GM23338 (cell line): ENCODE data around the gene NFIA. TPM values are rescaled to one million over a fixed set of nuclear protein-coding genes. Genes with fewer than 3 reads are reported as not detected.

Experiments
- ATAC-seq: fragments of 200-7000 bp; cut with Tn5 transposase; 3 replicates; pipeline ENCODE4 v1.9.1; 2020
- DNase-seq: peaks from one replicate; pipeline ENCODE4 v3.0.0-alpha.2; 2015; ENCODE audit warnings: low spot score
- H2AFZ ChIP-seq: fragments of 200-600 bp; sonication (generic); 2 replicates; pipeline ENCODE4 v1.8.0; 2016; ENCODE audit warnings: antibody characterized with exemption, mild to moderate bottlenecking, moderate library complexity
- H3F3A ChIP-seq: fragments of 200-600 bp; sonication (generic); replicated peaks from 2 replicates; pipeline ENCODE4 v1.8.0; 2017; ENCODE audit warnings: antibody characterized with exemption, mixed run types, low read depth
- H3K27ac ChIP-seq: fragments of 200-600 bp; sonication (generic); 2 replicates; pipeline ENCODE4 v1.6.1; 2016; ENCODE audit warnings: low read depth
- H3K27me3 ChIP-seq: fragments of 200-600 bp; sonication (generic); 2 replicates; pipeline ENCODE4 v1.8.0; 2016; ENCODE audit warnings: mild to moderate bottlenecking, mixed run types, moderate library complexity; ENCODE audit not compliant: insufficient read depth
- H3K36me3 ChIP-seq: fragments of 200-600 bp; sonication (generic); 2 replicates; pipeline ENCODE4 v1.8.0; 2016; ENCODE audit warnings: mild to moderate bottlenecking; ENCODE audit not compliant: insufficient read depth
- H3K4me1 ChIP-seq: fragments of 200-600 bp; sonication (generic); 2 replicates; pipeline ENCODE4 v1.8.0; 2016; ENCODE audit warnings: mild to moderate bottlenecking, moderate library complexity; ENCODE audit not compliant: insufficient read depth
- H3K4me2 ChIP-seq: fragments of 200-600 bp; sonication (generic); 2 replicates; pipeline ENCODE4 v1.7.1; 2017; ENCODE audit warnings: mixed run types
- H3K4me3 ChIP-seq: fragments of 200-600 bp; sonication (generic); 2 replicates; pipeline ENCODE4 v1.6.1; 2016; ENCODE audit warnings: mixed run types
- H3K79me2 ChIP-seq: fragments of 200-600 bp; sonication (generic); replicated peaks from 2 replicates; pipeline ENCODE4 v1.8.0; 2017; ENCODE audit warnings: mild to moderate bottlenecking; ENCODE audit not compliant: insufficient read depth
- H3K9me2 ChIP-seq: fragments of 200-600 bp; sonication (generic); 2 replicates; pipeline ENCODE4 v1.8.0; 2017; ENCODE audit not compliant: insufficient read depth
- H4K20me1 ChIP-seq: fragments of 200-600 bp; sonication (generic); replicated peaks from 2 replicates; pipeline ENCODE4 v1.8.0; 2017; ENCODE audit warnings: mild to moderate bottlenecking; ENCODE audit not compliant: insufficient read depth
- H3K27ac Mint-ChIP-seq: 2 replicates; pipeline ENCODE4 v1.8.0; 2020; ENCODE audit warnings: inconsistent platforms, mild to moderate bottlenecking, moderate library complexity, mixed read lengths
- H3K27me3 Mint-ChIP-seq: 3 replicates; pipeline ENCODE4 v1.8.0; 2022; ENCODE audit warnings: low read depth, mild to moderate bottlenecking, moderate library complexity, mixed read lengths, inconsistent platforms; ENCODE audit not compliant: insufficient read depth, poor library complexity
- H3K36me3 Mint-ChIP-seq: 3 replicates; pipeline ENCODE4 v1.8.0; 2021; ENCODE audit warnings: low read depth, mild to moderate bottlenecking, inconsistent platforms, moderate library complexity, mixed read lengths
- H3K4me1 Mint-ChIP-seq: 3 replicates; pipeline ENCODE4 v1.8.0; 2020; ENCODE audit warnings: mild to moderate bottlenecking, inconsistent platforms, mixed read lengths
- H3K4me3 Mint-ChIP-seq: 3 replicates; pipeline ENCODE4 v1.8.0; 2021; ENCODE audit warnings: moderate library complexity, mild to moderate bottlenecking, inconsistent platforms, mixed read lengths
- H3K9me3 Mint-ChIP-seq: 3 replicates; pipeline ENCODE4 v1.8.0; 2020; ENCODE audit warnings: moderate library complexity, mild to moderate bottlenecking, inconsistent platforms, mixed read lengths
- ETS1 ChIP-seq: IDR thresholded peaks from 2 replicates; pipeline ENCODE4 v1.6.1; 2016; ENCODE audit warnings: antibody characterized with exemption
- EZH2 ChIP-seq: fragments of 200-600 bp; sonication (generic); IDR thresholded peaks from one replicate; pipeline ENCODE4 v1.8.0; 2017; ENCODE audit warnings: antibody characterized with exemption, mild to moderate bottlenecking, low read depth; ENCODE audit not compliant: unreplicated experiment
- EZH2phosphoT487 ChIP-seq: fragments of 200-600 bp; sonication (generic); IDR thresholded peaks from one replicate; pipeline ENCODE4 v1.8.1; 2018; ENCODE audit warnings: antibody characterized with exemption; ENCODE audit not compliant: unreplicated experiment
- POLR2AphosphoS5 ChIP-seq: IDR thresholded peaks from 2 replicates; pipeline ENCODE4 v1.6.1; 2016; ENCODE audit warnings: antibody characterized with exemption, low read depth
- ZNF114 ChIP-seq: fragments of 250-450 bp; sonication (Bioruptor Pico); IDR thresholded peaks from 2 replicates; pipeline ENCODE4 v1.5.0; 2020; ENCODE audit warnings: mild to moderate bottlenecking, moderate library complexity
- ZNF331 ChIP-seq: fragments of 250-450 bp; sonication (Bioruptor Pico); IDR thresholded peaks from 2 replicates; pipeline ENCODE4 v1.5.0; 2020; ENCODE audit warnings: low read depth, mild to moderate bottlenecking, moderate library complexity
- polyA plus RNA-seq: library from polyadenylated mRNA; unstranded; fragments of >200 nt; fragmentation: Nextera tagmentation; extraction: Ambion mirVana; gene quantifications from 2 replicates; pipeline ENCODE4 v1.2.1, GENCODE V29; 2016
- total RNA-seq: library from RNA; depleted of rRNA; stranded (reverse); fragments of >200 nt; shearing (Covaris generic); gene quantifications from 2 replicates; pipeline ENCODE4 v1.2.3, GENCODE V29; 2014
- TF ChIP-seq, protein P1 (sequence below): fragments of 250-450 bp; sonication (Bioruptor Pico); IDR thresholded peaks from 2 replicates; pipeline ENCODE4 v1.5.0; 2020; ENCODE audit warnings: mild to moderate bottlenecking, moderate library complexity
- TF ChIP-seq, protein P2 (sequence below), 2 experiments: fragments of 200-600 bp in 1 of 2; sonication (generic) in 1 of 2; conservative IDR thresholded peaks; 2 replicates each; pipeline versions ENCODE4 v1.5.1 to v1.6.1; 2016 to 2017; ENCODE audit warnings: antibody characterized with exemption in 2 of 2, low read depth in 2 of 2, mild to moderate bottlenecking in 2 of 2, moderate library complexity in 1 of 2

NFIA gene
- total and polyA plus RNA-seq, 2 experiments from 2014 or later: 0.97 to 2.3 TPM

DNA sequence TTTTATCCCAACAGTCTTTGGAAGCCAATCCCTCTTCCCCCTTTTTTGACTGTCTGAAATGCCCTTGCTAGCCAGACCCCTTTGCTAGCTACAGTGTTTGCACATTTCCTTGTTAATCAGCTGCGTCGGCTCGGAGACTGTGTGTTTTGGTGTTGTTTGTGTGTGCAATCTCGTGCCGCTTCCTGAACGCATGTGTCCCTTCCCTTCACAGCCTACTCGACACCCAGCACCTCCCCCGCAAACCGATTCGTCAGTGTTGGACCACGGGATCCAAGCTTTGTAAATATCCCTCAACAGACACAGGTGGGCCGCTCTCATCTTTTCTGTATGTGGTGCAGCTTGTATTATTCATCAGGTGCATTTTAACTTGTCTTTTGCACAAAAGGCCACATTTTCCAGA lies 343.9 kb downstream of the NFIA start (continued):
- TF ChIP-seq, protein P1, sequence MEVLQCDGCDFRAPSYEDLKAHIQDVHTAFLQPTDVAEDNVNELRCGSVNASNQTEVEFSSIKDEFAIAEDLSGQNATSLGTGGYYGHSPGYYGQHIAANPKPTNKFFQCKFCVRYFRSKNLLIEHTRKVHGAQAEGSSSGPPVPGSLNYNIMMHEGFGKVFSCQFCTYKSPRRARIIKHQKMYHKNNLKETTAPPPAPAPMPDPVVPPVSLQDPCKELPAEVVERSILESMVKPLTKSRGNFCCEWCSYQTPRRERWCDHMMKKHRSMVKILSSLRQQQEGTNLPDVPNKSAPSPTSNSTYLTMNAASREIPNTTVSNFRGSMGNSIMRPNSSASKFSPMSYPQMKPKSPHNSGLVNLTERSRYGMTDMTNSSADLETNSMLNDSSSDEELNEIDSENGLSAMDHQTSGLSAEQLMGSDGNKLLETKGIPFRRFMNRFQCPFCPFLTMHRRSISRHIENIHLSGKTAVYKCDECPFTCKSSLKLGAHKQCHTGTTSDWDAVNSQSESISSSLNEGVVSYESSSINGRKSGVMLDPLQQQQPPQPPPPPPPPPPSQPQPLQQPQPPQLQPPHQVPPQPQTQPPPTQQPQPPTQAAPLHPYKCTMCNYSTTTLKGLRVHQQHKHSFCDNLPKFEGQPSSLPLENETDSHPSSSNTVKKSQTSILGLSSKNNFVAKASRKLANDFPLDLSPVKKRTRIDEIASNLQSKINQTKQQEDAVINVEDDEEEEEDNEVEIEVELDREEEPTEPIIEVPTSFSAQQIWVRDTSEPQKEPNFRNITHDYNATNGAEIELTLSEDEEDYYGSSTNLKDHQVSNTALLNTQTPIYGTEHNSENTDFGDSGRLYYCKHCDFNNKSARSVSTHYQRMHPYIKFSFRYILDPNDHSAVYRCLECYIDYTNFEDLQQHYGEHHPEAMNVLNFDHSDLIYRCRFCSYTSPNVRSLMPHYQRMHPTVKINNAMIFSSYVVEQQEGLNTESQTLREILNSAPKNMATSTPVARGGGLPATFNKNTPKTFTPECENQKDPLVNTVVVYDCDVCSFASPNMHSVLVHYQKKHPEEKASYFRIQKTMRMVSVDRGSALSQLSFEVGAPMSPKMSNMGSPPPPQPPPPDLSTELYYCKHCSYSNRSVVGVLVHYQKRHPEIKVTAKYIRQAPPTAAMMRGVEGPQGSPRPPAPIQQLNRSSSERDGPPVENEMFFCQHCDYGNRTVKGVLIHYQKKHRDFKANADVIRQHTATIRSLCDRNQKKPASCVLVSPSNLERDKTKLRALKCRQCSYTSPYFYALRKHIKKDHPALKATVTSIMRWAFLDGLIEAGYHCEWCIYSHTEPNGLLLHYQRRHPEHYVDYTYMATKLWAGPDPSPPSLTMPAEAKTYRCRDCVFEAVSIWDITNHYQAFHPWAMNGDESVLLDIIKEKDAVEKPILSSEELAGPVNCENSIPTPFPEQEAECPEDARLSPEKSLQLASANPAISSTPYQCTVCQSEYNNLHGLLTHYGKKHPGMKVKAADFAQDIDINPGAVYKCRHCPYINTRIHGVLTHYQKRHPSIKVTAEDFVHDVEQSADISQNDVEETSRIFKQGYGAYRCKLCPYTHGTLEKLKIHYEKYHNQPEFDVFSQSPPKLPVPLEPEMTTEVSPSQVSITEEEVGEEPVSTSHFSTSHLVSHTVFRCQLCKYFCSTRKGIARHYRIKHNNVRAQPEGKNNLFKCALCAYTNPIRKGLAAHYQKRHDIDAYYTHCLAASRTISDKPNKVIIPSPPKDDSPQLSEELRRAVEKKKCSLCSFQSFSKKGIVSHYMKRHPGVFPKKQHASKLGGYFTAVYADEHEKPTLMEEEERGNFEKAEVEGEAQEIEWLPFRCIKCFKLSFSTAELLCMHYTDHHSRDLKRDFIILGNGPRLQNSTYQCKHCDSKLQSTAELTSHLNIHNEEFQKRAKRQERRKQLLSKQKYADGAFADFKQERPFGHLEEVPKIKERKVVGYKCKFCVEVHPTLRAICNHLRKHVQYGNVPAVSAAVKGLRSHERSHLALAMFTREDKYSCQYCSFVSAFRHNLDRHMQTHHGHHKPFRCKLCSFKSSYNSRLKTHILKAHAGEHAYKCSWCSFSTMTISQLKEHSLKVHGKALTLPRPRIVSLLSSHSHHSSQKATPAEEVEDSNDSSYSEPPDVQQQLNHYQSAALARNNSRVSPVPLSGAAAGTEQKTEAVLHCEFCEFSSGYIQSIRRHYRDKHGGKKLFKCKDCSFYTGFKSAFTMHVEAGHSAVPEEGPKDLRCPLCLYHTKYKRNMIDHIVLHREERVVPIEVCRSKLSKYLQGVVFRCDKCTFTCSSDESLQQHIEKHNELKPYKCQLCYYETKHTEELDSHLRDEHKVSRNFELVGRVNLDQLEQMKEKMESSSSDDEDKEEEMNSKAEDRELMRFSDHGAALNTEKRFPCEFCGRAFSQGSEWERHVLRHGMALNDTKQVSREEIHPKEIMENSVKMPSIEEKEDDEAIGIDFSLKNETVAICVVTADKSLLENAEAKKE (CRISPR knock-in tag): no peak
- no peak for TF ChIP-seq EZH2phosphoT487

GRCh38 chr1:61426885-61427284 lies 344.5 kb downstream of the NFIA start:
- Histone ChIP-seq H3K4me2 (no peak overlapping the region), H4K20me1 (no peaks in the 10 kb centered on the region), H3K9me2 (no peaks in the 10 kb centered on the region), H3K79me2 (no peaks in the 10 kb centered on the region), H3K27me3 (no peaks in the 10 kb centered on the region), H2AFZ (no peak overlapping the region), H3K36me3 (no peaks in the 10 kb centered on the region), H3F3A (no peaks in the 10 kb centered on the region), H3K27ac (no peak overlapping the region), H3K4me3 (no peak overlapping the region), H3K4me1 (no peaks in the 10 kb centered on the region)
- no peak for ATAC-seq
- Mint-ChIP-seq H3K27me3 (no peaks in the 10 kb centered on the region), H3K9me3 (no peaks in the 10 kb centered on the region), H3K4me3 (no peak overlapping the region), H3K27ac (no peak overlapping the region), H3K36me3 (no peaks in the 10 kb centered on the region), H3K4me1 (peaks cover 12% of the 10 kb centered on the region; the same call in 2 of the 3 replicates)
- DNase-seq: no peak
- TF ChIP-seq, protein P2, sequence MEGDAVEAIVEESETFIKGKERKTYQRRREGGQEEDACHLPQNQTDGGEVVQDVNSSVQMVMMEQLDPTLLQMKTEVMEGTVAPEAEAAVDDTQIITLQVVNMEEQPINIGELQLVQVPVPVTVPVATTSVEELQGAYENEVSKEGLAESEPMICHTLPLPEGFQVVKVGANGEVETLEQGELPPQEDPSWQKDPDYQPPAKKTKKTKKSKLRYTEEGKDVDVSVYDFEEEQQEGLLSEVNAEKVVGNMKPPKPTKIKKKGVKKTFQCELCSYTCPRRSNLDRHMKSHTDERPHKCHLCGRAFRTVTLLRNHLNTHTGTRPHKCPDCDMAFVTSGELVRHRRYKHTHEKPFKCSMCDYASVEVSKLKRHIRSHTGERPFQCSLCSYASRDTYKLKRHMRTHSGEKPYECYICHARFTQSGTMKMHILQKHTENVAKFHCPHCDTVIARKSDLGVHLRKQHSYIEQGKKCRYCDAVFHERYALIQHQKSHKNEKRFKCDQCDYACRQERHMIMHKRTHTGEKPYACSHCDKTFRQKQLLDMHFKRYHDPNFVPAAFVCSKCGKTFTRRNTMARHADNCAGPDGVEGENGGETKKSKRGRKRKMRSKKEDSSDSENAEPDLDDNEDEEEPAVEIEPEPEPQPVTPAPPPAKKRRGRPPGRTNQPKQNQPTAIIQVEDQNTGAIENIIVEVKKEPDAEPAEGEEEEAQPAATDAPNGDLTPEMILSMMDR (conservative IDR thresholded peaks at IDR 0.05; ENCODE audit: low read depth in 2 of 2): no peak
- TF ChIP-seq ZNF331: no peak
- TF ChIP-seq EZH2: no peak
- TF ChIP-seq ZNF114: no peak
- TF ChIP-seq ETS1: no peak
- no peak for TF ChIP-seq POLR2AphosphoS5
